Germinal center (tissue), 1 donor: ENCODE measurements around the gene USP31.
"Not testable (repeated sequence)": the region's sequence is repeated elsewhere in the genome, so short reads cannot be mapped to it uniquely, and the experiment has no call there.

Experiments
- DNase-seq: peaks from one replicate; pipeline ENCODE4 v3.0.0; 2012; ENCODE audit warnings: mixed read lengths, low spot score

The USP31 gene

GRCh38 chr16:23131436-23131835 lies 17.8 kb downstream of the USP31 start:
- DNase-seq = no peak

DNA sequence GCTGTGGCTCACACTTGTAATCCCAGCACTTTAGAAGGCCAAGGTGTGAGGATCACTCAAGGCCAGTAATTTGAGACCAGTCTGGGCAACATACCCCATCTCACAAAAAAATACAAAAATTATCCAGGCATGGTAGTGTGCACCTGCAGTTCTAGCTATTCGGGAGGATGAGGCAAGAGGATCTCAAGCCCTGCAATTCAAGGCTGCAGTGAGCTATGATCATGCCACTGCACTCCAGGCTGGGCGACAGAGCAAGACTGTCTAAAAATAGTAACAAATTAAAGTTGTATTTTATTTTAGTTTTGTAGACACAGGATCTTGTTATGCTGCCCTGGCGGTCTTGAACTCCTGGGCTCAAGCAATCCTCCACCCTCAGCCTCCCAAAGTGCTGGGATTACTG lies 18.2 kb downstream of the USP31 start:
- DNase-seq = no peak

DNA sequence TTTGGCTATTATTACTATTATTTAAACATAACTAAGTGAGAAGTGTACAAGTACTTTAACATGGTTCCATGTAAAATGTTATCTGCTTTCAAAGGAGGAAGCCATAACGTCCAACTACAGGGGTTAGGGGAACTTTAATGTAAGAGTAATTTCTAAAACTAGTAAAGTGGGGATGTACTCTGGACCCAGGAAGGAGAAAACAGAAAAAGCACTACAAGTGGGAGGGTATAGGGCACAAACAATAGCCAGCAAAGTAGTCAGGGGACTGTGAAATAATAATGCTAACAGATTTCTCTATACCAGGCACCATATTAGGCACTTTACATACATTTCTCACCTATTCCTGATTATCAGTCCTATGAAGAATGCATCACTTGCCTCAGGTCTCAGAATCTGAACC lies 19.6 kb downstream of the USP31 start:
- no peak for DNase-seq

DNA sequence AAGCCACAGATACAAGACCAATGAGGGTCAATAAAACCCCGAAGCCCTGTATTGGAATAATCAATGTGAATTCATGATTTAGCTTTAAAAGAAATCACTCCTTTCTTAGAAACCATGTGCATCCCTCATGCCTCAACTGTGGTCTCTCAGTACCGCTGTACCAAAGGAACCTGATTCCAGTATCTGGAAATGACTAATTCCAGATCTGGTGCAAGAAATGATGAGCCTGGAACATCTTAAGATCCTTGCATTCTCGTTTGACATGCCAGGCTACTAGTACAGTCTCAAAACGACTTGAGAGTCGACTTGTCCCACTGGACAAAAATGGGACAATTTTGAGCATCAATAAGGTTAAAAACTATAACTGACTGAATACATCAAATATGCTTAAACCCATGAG lies 21.2 kb downstream of the USP31 start:
- no peak for DNase-seq

GRCh38 chr16:23125277-23125676 lies 24.0 kb downstream of the USP31 start:
- DNase-seq = no peak

DNA sequence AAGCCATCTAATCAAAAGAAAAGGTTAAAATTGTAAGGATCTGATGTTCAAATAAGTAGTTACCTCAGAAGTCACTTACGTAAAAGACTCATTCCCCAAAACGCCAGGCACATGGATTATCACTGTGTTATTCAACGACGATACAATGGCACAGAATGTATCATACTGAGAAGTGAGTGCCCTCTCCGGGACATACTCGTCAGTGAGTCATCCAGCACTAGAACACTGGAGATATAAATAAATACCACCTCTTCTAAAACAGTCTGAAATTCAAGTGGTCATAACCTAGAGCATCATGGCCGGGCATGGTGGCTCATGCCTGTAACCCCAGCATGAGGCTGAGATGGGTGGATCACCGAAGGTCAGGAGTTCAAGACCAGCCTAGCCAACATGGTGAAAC lies 24.9 kb downstream of the USP31 start:
- no peak for DNase-seq

DNA sequence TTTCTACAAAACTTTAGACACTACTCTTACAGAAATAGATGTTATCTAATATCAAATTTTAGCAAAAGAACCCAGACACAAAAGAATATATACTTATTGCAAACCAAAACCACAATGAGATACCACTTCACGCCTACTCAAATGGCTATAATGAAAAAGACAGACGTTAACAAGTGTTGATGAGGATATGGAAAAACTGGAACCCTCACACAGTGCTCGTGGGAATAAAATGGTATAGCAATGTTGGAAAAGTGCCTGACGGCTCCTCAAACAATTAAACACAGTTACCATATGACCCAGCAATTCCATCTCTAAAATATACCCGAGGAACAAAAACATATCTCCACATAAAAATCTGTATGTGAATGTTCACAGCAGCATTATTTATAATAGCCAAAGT lies 27.1 kb downstream of the USP31 start:
- no peak for DNase-seq

- no peak for DNase-seq
Observed at GRCh38 chr16:23121024-23121423, 28.2 kb downstream of the USP31 start.

DNA sequence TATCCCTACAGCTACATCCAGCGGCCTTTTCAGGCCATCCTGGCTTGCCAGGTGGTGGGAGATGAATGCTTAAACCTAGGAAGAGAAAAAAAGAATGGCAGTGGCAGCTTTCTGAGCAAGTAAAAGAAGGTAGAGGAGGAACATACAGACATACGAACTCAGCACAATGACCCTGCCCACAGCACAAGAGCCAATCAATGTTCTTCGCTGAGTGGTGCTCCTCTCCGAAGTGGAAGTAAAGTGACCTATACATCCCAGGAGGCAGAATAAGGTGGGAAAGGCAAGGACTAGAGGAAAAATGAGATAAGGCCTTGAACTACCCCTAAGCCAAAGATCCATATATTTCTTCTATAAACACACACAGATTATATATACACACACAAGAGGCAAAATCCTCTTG lies 28.7 kb downstream of the USP31 start:
- DNase-seq = no peak

- no peak for DNase-seq
Observed at GRCh38 chr16:23119570-23119969, 29.7 kb downstream of the USP31 start.

- DNase-seq = no peak
Observed at GRCh38 chr16:23114131-23114904, 34.9 kb downstream of the USP31 start.

DNA sequence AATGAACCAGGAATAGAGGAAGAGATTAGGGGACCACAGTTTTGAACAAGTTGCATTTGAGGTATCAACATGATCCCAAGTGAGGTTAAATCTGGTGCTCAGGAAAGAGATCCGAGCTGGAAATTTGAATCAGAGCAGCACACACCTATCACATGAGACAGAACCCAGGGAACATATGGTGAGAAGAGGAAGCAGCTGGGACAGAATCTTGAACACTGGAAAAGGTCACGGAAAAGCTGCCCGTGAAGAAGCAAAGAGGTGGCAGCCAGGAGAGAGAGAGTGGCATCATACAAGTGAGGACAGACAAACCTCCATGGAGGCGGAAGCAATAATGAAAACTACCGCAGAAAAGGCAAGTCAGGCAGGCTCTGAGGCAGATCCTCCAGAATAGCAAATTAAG lies 36.1 kb downstream of the USP31 start:
- no peak for DNase-seq

DNA sequence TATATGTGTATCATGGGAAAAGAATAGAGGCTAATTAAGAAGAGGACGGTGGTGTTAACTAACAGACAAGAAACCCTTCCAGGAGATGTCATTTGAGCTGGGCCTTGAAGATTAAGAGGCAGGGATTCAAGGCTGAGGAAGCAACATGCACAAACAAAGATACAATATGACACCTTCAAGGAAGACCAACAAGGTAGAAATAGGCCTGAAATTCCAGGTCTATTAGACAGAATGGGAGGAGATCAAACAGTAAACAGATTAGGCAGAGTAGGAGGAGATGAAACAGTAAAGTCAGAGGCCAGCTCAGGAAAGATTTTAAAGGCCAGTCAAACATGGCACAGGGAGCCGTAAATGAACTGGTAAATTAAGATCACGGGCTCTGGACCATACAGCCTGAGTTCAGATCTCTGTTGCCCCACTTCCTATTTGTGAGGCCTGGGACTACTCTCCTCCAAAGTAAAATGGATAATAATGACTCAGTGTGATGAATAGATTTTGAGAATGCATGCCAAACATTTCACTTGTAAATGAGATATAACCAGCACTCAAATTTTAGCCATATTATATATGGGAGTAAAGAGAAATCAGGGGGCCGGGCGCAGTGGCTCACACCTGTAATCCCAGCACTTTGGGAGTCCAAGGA lies 38.9 kb downstream of the USP31 start:
- DNase-seq = no peak

- DNase-seq = no peak
Observed at GRCh38 chr16:23107936-23108335, 41.3 kb downstream of the USP31 start.

GRCh38 chr16:23107117-23107516 lies 42.1 kb downstream of the USP31 start:
- DNase-seq = no peak

DNA sequence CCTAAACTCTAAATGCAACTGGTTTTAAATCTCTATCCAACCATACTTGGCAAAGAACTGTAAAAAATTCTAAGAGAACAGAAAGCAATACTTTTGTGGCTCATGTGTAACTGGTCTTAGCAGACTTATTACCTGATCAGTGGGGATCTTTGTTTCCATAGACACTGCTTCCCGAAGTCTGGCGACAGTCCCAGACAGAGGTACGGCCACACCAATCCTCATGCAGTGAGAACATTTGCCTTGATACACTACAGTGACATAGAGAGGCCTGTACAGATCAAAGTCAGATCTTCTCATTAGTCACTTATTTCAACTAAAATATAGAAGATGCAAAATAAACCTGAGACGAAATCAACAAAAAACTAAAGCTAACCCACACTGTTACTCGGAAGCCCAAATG lies 43.9 kb downstream of the USP31 start:
- no peak for DNase-seq

DNA sequence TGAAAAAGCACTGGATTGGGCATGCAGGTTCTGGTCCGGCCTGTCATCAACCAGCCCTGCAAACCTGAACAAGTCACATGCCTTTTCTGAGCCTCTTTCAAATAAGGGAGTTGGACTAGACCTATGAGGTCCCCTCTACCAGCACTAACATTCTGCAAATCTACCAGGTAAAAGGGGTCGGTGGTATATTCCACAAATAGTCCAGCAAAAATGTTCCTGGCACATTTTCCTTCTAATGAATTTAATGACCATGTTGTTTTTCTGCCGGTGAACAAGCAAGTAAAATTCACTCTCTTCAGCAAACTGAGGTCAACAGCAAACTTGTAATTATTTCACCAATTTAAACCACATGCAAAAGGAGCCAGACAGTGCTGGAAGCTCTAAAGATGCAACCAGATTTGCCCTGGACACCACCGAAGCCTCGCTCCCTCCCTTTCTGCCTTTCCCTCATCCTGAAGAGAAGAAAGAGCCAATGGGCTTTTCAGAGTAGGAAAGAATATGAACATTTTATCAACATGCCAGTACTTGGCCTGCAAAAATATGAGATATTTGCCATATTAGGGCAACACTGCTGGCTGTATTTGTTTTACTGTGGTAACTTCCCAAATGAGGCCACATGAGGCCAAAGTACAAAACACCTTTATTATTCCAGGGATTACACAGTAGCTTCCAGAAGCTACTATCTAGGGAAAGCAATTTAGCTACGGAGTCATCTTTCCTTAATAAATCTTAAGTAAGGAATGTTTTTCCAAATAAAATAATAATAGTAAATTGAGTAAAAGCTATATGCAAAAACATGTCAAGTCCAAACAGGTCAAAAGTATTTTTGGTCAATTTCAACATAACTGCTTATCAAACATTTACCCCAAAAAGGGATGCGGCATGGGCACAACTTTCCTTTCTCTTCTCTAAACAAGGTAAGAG lies 45.0 kb downstream of the USP31 start:
- no peak for DNase-seq

- no peak for DNase-seq
Observed at GRCh38 chr16:23103603-23104002, 45.6 kb downstream of the USP31 start.

GRCh38 chr16:23101012-23101550 lies 48.2 kb downstream of the USP31 start:
- no peak for DNase-seq

- DNase-seq = not testable (repeated sequence)
Observed at GRCh38 chr16:23096450-23096849, 52.8 kb downstream of the USP31 start.

DNA sequence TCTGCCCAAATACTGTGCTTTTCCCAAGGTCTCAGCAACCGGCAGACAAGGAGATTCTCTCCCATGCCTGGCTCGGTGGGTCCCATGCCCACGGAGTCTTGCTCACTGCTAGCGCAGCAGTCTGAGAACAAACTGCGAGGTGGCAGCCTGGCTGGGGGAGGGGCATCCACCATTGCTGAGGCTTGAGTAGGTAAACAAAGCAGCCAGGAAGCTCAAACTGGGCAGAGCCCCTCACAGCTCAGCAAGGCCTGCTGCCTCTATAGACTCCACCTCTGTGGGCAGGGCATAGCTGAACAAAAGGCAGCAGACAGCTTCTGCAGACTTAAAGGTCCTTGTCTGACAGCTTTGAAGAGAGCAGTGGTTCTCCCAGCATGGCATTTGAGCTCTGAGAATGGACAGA lies 55.1 kb downstream of the USP31 start:
- not testable (repeated sequence) for DNase-seq

DNA sequence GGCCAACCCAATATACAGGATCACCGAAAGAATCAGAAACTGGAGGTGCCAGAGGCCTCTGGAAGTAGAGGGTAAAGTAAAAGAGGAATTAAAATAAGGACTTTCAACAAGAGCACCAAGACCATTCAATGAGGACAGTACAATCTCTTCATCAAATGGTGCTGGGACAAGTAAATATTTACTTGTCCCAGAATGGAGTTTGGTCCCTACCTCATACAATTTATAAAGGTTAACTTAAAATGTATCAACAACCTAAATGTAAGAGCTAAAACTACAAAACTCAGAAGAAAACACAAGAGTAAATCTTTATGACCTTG lies 56.5 kb downstream of the USP31 start:
- no peak for DNase-seq
